ENCODE data around the gene ARL16. TPM values are rescaled to one million over a fixed set of nuclear protein-coding genes. Genes with fewer than 3 reads are reported as not detected.

ARL16 gene
- total and polyA plus RNA-seq, 2 of the 8 experiments (the other 6 are each of a cell fraction or from before 2014, with no cell fraction given), result 37.0 to 60.8 TPM

DNA sequence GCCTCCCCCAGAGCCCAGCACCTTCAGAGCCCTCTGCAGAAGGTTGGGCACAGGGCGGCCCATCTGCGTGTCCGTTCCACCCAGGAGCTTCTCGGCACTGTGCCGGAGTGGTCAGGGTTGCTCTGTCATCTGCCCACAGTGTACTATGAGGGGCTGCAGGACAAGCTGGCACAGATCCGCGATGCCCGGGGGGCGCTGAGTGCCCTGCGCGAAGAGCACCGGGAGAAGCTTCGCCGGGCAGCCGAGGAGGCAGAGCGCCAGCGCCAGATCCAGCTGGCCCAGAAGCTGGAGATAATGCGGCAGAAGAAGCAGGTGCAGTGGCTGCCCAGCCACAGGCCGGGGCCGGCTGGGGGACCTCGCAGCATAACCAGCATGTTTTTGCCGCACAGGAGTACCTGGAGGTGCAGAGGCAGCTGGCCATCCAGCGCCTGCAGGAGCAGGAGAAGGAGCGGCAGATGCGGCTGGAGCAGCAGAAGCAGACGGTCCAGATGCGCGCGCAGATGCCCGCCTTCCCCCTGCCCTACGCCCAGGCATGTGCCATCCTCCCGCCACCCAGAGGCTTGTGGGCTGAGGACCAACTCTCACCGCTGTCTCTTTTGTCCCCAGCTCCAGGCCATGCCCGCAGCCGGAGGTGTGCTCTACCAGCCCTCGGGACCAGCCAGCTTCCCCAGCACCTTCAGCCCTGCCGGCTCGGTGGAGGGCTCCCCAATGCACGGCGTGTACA lies 12.8 kb upstream of the ARL16 start (continued):
- TF ChIP-seq KDM5A (IDR thresholded peaks at IDR 0.05; ENCODE audit: low read length), result no peak
- TF ChIP-seq NRF1 (IDR thresholded peaks at IDR 0.05; ENCODE audit: low read depth, low read length), result no peak
- TF ChIP-seq TBP (IDR thresholded peaks at IDR 0.05; ENCODE audit: low read depth, low read length), result no peak
- TF ChIP-seq POLR2A (IDR thresholded peaks at IDR 0.05; ENCODE audit: control extremely low read depth in 1 of 2, low read depth in 2 of 2, low read length in 2 of 2), result no peak
- TF ChIP-seq, protein P1, sequence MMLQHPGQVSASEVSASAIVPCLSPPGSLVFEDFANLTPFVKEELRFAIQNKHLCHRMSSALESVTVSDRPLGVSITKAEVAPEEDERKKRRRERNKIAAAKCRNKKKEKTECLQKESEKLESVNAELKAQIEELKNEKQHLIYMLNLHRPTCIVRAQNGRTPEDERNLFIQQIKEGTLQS (IDR thresholded peaks at IDR 0.05; ENCODE audit: insufficient read depth, low read depth, low read length), result no peak
- TF ChIP-seq GTF2F1 (IDR thresholded peaks at IDR 0.05; ENCODE audit: borderline replicate concordance, low read depth, low read length), result no peak
- TF ChIP-seq KDM4A (IDR thresholded peaks at IDR 0.05; ENCODE audit: low read depth, low read length, severe bottlenecking), result no peak
